Measurements from ENCODE around the gene KRT80. TPM values are rescaled to one million over a fixed set of nuclear protein-coding genes. Genes with fewer than 3 reads are reported as not detected.

Gene KRT80
- polyA plus RNA-seq, 2 donors, result 40.9 to 53.9 TPM

DNA sequence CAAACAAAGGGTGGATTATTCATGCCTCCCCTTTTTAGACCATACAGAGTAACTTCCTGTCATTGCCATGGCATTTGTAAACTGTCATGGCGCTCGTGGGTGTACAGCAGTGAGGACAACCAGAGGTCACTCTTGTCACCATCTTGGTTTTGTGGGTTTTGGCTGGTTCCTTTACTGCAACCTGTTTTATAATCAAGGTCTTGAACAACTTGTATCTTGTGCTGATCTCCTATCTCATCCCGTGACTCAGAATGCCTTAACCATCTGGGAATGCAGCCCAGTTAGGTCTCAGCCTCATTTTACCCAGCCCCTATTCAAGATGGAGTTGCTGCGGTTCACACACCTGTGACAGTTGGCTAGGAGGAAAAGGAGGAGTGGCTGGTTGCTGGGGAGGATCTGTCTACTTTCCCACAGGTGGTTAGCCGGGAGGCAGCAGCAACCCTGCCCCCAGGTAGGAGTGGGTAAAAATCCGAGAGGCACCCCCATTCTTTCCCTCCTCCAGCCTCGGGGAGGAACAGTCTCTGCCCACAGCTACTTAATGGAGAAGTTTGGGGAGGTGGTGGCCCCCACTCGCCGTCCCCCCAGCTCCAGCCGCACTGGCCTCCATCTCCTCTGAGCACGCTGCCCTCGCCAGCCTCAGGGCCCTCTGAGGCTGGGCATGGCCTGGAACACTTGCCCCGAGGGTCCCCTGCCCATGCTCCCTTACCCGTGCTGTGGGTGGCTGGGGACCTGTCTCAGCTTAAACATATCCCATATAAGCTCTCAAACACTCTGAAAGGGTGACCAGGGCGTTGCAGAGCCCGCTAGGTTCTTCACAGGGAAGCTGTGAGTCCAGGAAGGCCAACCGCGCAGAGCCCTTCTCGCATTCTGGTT, 70.6 kb downstream of the KRT80 start:
- Histone ChIP-seq H3K4me3 (ENCODE audit: low read depth in 1 of 2, low read length in 2 of 2) (no peak overlapping the region), H3K4me1 (ENCODE audit: control insufficient read depth in 2 of 2, insufficient read depth in 2 of 2, low read length in 1 of 2) (peaks cover 0 to 17% of the 10 kb centered on the region in 2 donors), H3K27ac (ENCODE audit: low read depth in 2 of 2, low read length in 1 of 2) (no peak overlapping the region), H3K36me3 (ENCODE audit: control insufficient read depth in 2 of 2, insufficient read depth in 2 of 2, low read length in 1 of 2) (no peaks in the 10 kb centered on the region), H3K9me3 (ENCODE audit: control insufficient read depth in 2 of 2, insufficient read depth in 1 of 2, low read depth in 1 of 2, low read length in 1 of 2) (no peaks in the 10 kb centered on the region), H3K27me3 (ENCODE audit: control insufficient read depth in 1 of 2, insufficient read depth in 2 of 2, low read length in 2 of 2) (no peaks in the 10 kb centered on the region)
- WGBS, 2 donors, result 64 to 66% methylated on average over 19 of the region's 19 CpGs

GRCh38 chr12:52119398-52120254, 72.2 kb downstream of the KRT80 start:
- H3K36me3 ChIP-seq (ENCODE audit: control insufficient read depth in 2 of 2, insufficient read depth in 2 of 2, low read length in 1 of 2), result no peaks in the 10 kb centered on the region
- 14 to 17% methylated on average over 23 of the region's 23 CpGs for WGBS, 2 donors
- H3K4me1 ChIP-seq (ENCODE audit: control insufficient read depth in 2 of 2, insufficient read depth in 2 of 2, low read length in 1 of 2), result peaks cover 0 to 15% of the 10 kb centered on the region in 2 donors
- H3K27ac ChIP-seq (ENCODE audit: low read depth in 2 of 2, low read length in 1 of 2), result no peak overlapping the region
- no peaks in the 10 kb centered on the region for H3K9me3 ChIP-seq (ENCODE audit: control insufficient read depth in 2 of 2, insufficient read depth in 1 of 2, low read depth in 1 of 2, low read length in 1 of 2)
- H3K4me3 ChIP-seq (ENCODE audit: low read depth in 1 of 2, low read length in 2 of 2), result no peak overlapping the region
- no peaks in the 10 kb centered on the region for H3K27me3 ChIP-seq (ENCODE audit: control insufficient read depth in 1 of 2, insufficient read depth in 2 of 2, low read length in 2 of 2)

Other genes starting within 250 kb of the KRT80 start
- gene ACVR1B, start 240.3 kb downstream of the KRT80 start, polyA plus RNA-seq, result 10 to 100 TPM; 11.6 to 12.4 TPM
- gene TAMALIN, start 185.1 kb downstream of the KRT80 start, polyA plus RNA-seq, result 1 to 10 TPM; 6.1 to 7.4 TPM
- 10 to 100 TPM in 1 of 2 donors, 1 to 10 TPM in 1; 6.3 to 10.6 TPM for gene NR4A1, start 140.6 kb downstream of the KRT80 start, polyA plus RNA-seq
- 10 to 100 TPM; 16.3 to 43.0 TPM for gene ATG101, start 122.0 kb downstream of the KRT80 start, polyA plus RNA-seq
- under 1 TPM; 0.18 to 0.22 TPM for gene SMIM41, start 112.3 kb downstream of the KRT80 start, polyA plus RNA-seq
- 100 to 1,000 TPM; 153 to 213 TPM for gene KRT7, start 41.2 kb upstream of the KRT80 start, polyA plus RNA-seq
- gene KRT86, start 82.6 kb upstream of the KRT80 start, polyA plus RNA-seq, result under 1 TPM; 0.04 to 0.10 TPM
- under 1 TPM; 0.05 to 0.08 TPM for gene KRT81, start 99.5 kb upstream of the KRT80 start, polyA plus RNA-seq
- not detected for gene KRT83, start 129.4 kb upstream of the KRT80 start, polyA plus RNA-seq
- gene KRT85, start 175.5 kb upstream of the KRT80 start, polyA plus RNA-seq, result not detected
- under 1 TPM in 1 of 2 donors, not detected in 1; 0.02 TPM for gene KRT84, start 193.6 kb upstream of the KRT80 start, polyA plus RNA-seq
- not detected for gene KRT82, start 214.3 kb upstream of the KRT80 start, polyA plus RNA-seq
- gene KRT75, start 242.4 kb upstream of the KRT80 start, polyA plus RNA-seq, result under 1 TPM; 0.08 to 0.19 TPM